ENCODE results near the gene UBE3B.
"Not testable (repeated sequence)": the region's sequence is repeated elsewhere in the genome, so short reads cannot be mapped to it uniquely, and the experiment has no call there.

Gene UBE3B

GRCh38 chr12:109466821-109467220 lies 10.6 kb upstream of the UBE3B start:
- H3K4me3 ChIP-seq (ENCODE audit: low read length), result no peak overlapping the region
- DNase-seq (ENCODE audit: low read depth, low spot score), result no peak

- no peak overlapping the region for H3K4me3 ChIP-seq (ENCODE audit: low read length)
- DNase-seq (ENCODE audit: low read depth, low spot score), result no peak
Observed at GRCh38 chr12:109467978-109468676, 9.3 kb upstream of the UBE3B start.

- no peak for DNase-seq (ENCODE audit: low read depth, low spot score)
Observed at GRCh38 chr12:109469517-109469916, 7.9 kb upstream of the UBE3B start.

DNA sequence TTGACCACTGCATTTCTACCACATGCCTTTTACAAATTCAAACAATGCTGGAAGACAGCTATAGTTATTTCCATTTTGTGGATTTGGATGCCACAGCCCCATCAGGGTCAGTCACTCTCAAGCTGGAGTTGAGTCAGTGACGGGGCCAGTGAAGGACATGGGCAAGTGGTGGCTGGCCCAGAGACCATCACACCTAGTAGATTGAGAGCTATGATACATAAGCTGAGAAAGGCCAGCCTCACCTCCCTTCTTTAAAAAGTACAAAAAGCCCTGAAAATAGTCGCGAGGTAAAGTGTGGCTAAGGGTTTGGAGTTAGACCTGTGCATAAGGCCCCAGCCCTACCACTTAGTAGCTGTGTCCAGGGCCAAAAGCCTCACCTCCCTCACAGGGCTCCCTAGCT lies 4.4 kb upstream of the UBE3B start:
- DNase-seq (ENCODE audit: low read depth, low spot score), result no peak
- no peak overlapping the region for H3K4me3 ChIP-seq (ENCODE audit: low read length)

More at GRCh38 chr12:109469517-109469916, 7.9 kb upstream of the UBE3B start:
- no peak overlapping the region for H3K4me3 ChIP-seq (ENCODE audit: low read length)

GRCh38 chr12:109473526-109474270 lies 3.7 kb upstream of the UBE3B start:
- H3K4me3 ChIP-seq (ENCODE audit: low read length); DNase-seq (ENCODE audit: low read depth, low spot score): not testable (repeated sequence)

GRCh38 chr12:109475121-109475520 lies 2.3 kb upstream of the UBE3B start:
- H3K4me3 ChIP-seq (ENCODE audit: low read length), result no peak overlapping the region
- DNase-seq (ENCODE audit: low read depth, low spot score), result no peak

- DNase-seq (ENCODE audit: low read depth, low spot score), result no peak
- H3K4me3 ChIP-seq (ENCODE audit: low read length), result peak overlapping the region; percentile 78
Observed at GRCh38 chr12:109475993-109476806, 1.2 kb upstream of the UBE3B start.

DNA sequence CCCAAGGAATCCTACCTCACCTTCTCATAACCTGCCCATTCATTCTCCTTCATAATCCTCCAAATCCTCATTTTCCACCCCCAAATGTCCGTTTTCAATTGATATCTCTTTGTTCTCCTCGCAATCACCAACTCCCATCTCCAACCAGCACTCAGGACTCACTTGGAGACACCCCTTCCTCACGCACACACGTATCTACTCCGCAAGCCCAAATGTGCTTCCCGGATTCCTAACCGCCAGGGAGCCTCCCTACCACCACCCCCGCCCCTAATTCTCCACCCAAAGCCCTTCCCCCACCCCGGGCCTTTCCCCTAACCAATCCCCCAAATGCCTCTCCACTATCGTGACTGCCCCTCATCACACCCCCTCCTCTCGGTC lies 638 bp upstream of the UBE3B start:
- peak overlapping the region; percentile 78 for H3K4me3 ChIP-seq (ENCODE audit: low read length)
- DNase-seq (ENCODE audit: low read depth, low spot score), result no peak

GRCh38 chr12:109477963-109478315 lies 505 bp downstream of the UBE3B start:
- H3K4me3 ChIP-seq (ENCODE audit: low read length), result peak overlapping the region; percentile 78
- DNase-seq (ENCODE audit: low read depth, low spot score), result no peak

DNA sequence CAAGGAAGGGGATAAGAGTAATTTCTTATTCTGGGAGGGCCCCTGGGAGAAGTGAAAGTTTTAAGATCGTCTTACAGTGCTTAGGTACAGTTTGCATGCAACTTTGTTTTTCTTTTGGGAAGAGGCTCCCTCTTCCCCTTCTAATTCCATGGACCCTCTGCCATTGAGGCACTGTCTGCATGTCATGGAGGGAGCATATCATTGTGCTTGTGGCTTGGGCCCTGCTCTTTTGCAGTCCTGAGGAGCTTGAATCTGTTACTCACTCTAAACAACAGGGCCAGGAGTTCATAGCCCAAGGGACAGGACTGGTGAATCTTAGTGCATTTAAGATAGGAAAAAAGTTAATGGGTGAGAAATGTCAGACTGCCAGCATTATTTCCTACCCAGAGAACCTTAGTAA lies 2.3 kb downstream of the UBE3B start:
- H3K4me3 ChIP-seq (ENCODE audit: low read length), result no peak overlapping the region
- no peak for DNase-seq (ENCODE audit: low read depth, low spot score)

- H3K4me3 ChIP-seq (ENCODE audit: low read length), result no peak overlapping the region
- no peak for DNase-seq (ENCODE audit: low read depth, low spot score)
Observed at GRCh38 chr12:109480356-109480755, 2.9 kb downstream of the UBE3B start.

GRCh38 chr12:109481863-109482262 lies 4.4 kb downstream of the UBE3B start:
- no peak for DNase-seq (ENCODE audit: low read depth, low spot score)
- H3K4me3 ChIP-seq (ENCODE audit: low read length), result no peak overlapping the region

GRCh38 chr12:109482491-109482890 lies 5.1 kb downstream of the UBE3B start:
- DNase-seq (ENCODE audit: low read depth, low spot score), result no peak
- H3K4me3 ChIP-seq (ENCODE audit: low read length), result no peak overlapping the region

GRCh38 chr12:109482894-109483293 lies 5.5 kb downstream of the UBE3B start:
- no peak overlapping the region for H3K4me3 ChIP-seq (ENCODE audit: low read length)
- no peak for DNase-seq (ENCODE audit: low read depth, low spot score)

DNA sequence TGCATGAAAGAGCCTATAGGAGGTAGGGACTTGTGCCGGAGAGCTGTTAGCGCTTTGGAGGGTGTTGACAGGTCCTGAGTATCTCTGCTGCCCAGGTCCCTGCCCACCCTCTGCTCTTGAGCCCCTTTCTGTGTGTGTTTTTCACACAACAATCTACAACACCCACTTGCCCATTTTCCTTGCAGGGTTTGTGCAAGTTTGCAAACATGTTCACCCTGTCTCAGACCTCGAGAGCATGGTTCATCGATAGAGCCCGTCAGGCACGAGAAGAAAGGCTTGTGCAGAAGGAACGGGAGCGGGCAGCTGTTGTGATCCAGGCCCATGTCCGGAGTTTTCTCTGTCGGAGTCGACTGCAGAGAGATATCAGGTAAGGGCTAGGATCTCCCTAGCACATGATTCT lies 5.9 kb downstream of the UBE3B start:
- no peak for DNase-seq (ENCODE audit: low read depth, low spot score)
- H3K4me3 ChIP-seq (ENCODE audit: low read length), result no peak overlapping the region

DNA sequence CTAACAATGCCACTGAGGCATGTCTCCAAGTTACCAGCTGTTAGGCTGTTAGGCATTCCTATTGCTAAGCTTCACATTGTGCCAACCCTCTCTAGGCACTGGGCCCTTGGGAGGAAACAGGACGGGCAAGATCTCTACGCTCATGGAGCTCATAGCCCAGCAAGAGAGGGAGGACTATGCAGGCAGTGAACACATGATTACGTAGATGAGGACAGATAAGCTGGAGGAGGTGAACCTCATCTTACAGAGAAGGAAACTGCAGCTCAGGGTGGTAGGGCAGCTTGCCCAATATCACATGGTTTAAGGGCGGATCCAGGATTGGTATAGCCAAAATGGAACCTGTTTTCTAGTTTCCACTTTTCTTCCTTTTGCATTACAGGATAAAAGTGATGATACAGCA lies 7.8 kb downstream of the UBE3B start:
- no peak overlapping the region for H3K4me3 ChIP-seq (ENCODE audit: low read length)
- DNase-seq (ENCODE audit: low read depth, low spot score), result no peak

DNA sequence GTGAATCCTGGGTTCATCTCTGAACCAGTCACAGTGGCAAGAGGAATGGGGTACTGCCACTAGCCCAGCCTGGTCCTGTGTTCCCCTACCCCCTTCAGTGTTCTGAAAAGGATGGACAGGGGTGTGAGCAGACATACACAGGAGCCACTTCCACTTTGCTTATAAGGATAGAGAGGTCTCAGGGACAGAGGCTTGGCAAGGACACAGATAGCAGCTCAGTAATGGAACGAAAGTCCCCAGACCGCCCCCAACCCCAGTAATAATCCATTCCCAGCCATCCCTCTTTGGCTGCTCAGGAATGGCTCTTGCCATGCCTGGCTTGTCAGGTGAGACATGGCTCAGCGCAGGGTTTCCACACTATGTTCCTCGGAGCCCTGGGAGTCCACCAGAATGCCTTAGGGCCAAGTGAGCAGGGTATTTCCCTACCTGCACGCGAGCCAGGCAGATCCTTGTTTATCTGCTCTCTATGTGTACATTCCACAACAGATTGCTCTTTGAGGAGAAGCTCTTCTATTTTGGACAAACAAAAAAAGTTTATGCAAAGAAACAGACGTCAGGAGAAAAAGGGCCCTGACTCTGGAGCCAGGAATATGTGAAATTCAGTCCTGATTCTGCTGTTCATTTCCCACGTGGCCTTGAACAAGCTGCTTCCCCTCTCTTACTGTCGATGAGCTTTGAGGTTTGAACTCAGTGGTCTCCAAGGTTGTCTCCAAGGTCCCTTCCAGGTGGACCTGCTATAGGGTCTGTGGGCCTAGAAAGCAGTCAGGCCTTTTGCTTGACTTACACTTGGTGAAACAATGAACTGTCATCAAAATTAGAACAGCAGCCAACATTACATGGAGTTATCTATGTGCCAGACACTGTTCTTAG lies 10.0 kb downstream of the UBE3B start:
- no peak for DNase-seq (ENCODE audit: low read depth, low spot score)
- no peak overlapping the region for H3K4me3 ChIP-seq (ENCODE audit: low read length)

- DNase-seq (ENCODE audit: low read depth, low spot score), result no peak
Observed at GRCh38 chr12:109488051-109488665, 10.7 kb downstream of the UBE3B start.

More at GRCh38 chr12:109488051-109488665, 10.7 kb downstream of the UBE3B start:
- no peak overlapping the region for H3K4me3 ChIP-seq (ENCODE audit: low read length)
